IPS-15b (cell line): ENCODE measurements around the gene BTBD18.

Experiments used
- H3K27me3 ChIP-seq: one replicate; pipeline ENCODE4 v1.6.1; 2013; ENCODE audit warnings: low read length; ENCODE audit not compliant: control insufficient read depth, insufficient read depth
- H3K36me3 ChIP-seq: one replicate; pipeline ENCODE4 v1.6.1; 2013; ENCODE audit warnings: low read length; ENCODE audit not compliant: control insufficient read depth, insufficient read depth
- H3K4me1 ChIP-seq: one replicate; pipeline ENCODE4 v1.6.1; 2013; ENCODE audit warnings: mild to moderate bottlenecking, low read length; ENCODE audit not compliant: control insufficient read depth, insufficient read depth
- H3K4me3 ChIP-seq: one replicate; pipeline ENCODE4 v1.5.1; 2013; ENCODE audit warnings: low read depth, low read length
- H3K9ac ChIP-seq: one replicate; pipeline ENCODE4 v1.6.1; 2013; ENCODE audit warnings: low read depth, mild to moderate bottlenecking, low read length
- H3K9me3 ChIP-seq: one replicate; pipeline ENCODE4 v1.6.1; 2013; ENCODE audit warnings: mild to moderate bottlenecking, low read length; ENCODE audit not compliant: control insufficient read depth, insufficient read depth

BTBD18 gene

DNA sequence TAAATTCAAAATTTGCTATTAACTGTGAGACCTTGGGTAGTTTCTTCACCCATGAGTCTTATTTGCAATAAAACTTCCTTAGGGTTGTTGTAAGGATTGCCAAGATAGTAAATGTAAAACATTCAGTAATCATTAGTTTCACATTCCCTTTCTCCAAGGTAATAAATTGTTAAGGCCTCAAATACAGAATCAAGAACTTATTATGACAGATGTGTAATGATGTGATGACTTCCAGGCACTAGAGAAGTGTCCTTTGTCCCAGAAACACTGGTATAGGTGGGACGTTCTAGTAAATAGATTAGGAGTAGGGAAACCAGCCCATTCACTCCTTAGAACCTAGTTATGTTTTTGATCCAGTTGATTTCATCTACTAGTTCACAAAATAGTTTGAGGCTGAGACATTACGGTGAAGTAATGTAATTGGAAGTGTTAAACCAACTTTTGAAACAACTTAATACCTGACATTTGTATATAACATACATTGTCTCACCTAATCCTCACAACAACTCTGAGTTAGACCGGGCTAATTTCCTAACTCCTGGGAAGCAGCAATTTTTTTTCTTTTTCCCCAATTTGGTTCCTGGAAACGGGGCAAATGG, 35.5 kb upstream of the BTBD18 start:
- Histone ChIP-seq H3K4me3 (no peak overlapping the region), H3K9me3 (no peaks in the 10 kb centered on the region), H3K27me3 (no peaks in the 10 kb centered on the region), H3K36me3 (no peaks in the 10 kb centered on the region), H3K9ac (no peak overlapping the region), H3K4me1 (peaks cover 28% of the 10 kb centered on the region)

DNA sequence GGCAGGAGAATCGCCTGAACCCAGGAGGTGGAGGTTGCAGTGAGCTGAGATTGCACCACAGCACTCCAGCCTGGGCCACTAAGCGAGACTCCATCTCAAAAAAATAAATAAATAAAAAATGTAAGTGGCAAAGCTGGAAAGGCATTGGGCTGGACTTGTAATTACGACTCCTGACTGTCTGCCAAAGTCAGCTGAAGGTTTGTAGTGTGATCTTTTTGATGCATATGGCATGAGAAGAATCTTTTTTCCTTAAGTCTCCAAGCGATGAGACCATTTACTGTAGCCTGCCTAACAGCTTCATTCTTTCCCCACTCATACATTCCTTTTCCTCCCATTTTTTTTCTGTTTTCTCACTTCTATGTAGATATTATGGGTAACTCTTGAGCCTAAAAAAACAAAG, 34.8 kb upstream of the BTBD18 start:
- Histone ChIP-seq H3K9ac (no peak overlapping the region), H3K36me3 (no peaks in the 10 kb centered on the region), H3K27me3 (no peaks in the 10 kb centered on the region), H3K4me3 (no peak overlapping the region), H3K9me3 (no peaks in the 10 kb centered on the region), H3K4me1 (peaks cover 35% of the 10 kb centered on the region)

DNA sequence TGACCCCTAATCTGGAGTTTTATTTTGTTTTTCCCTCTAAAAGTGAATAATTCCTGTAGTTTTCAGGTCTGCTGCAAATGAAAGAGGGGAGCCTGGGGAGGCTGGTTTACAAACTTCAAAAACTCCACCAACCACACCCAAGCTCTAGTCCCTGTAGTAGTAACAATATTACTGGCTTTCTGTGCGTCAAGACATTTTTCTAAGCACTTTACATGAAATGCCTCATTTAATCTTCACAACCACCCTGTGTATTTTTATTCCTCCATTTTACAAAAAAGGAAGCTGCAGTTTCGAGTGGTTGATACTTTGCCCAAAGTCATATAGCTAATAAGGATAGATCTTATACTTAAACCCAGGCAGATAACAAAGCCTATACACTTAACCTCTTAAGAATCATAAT, 33.5 kb upstream of the BTBD18 start:
- Histone ChIP-seq H3K9ac (no peak overlapping the region), H3K4me3 (no peak overlapping the region), H3K36me3 (no peaks in the 10 kb centered on the region), H3K4me1 (peaks cover 44% of the 10 kb centered on the region), H3K27me3 (no peaks in the 10 kb centered on the region), H3K9me3 (no peaks in the 10 kb centered on the region)

DNA sequence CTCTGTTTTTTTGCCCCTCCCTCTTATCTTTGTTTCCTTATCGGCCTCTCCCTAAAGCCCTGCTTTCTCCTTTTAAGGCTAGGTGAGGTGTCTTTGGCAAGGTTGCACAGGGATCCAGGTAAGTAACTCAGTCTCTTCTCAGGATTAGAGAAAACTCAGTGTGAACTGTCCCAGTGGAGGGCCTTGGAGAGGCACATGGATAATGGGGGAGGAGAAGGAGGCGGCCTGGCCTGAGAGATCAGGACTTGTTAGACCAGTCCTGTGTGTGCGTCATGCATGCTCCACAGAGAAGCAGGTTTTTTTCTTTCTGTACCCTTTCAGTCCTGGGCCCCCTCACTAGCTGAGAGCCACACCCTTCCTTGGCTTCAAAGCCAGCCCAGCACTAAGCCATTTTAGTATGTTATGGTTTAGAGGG, 29.9 kb upstream of the BTBD18 start:
- peak overlapping the region; percentile 70 for H3K9ac ChIP-seq
- H3K36me3 ChIP-seq, result no peaks in the 10 kb centered on the region

DNA sequence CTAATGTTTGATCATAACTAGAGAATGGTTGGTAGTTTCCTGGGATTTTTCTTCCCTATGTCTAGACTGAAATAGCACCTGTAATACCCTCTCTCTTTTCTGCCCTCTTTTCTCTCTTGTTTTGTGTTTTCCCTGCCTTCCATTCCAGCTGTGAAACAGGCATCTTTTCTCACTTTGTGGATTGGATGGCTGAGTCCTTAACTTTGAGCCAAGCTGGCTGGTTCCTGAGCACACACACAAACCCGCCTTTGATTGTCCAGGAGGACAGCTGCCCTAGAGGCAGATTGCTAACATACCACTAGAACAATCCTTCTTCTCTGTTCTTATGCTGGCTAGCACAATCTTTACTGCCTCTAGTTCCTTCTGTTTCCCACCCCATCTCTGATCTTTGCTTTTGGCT, 27.7 kb upstream of the BTBD18 start:
- Histone ChIP-seq H3K36me3 (no peaks in the 10 kb centered on the region), H3K27me3 (no peaks in the 10 kb centered on the region), H3K9ac (no peak overlapping the region), H3K4me3 (no peak overlapping the region), H3K9me3 (no peaks in the 10 kb centered on the region), H3K4me1 (peaks cover 70% of the 10 kb centered on the region)

More for the DNA sequence above, 29.9 kb upstream of the BTBD18 start:
- Histone ChIP-seq H3K4me1 (peaks cover 56% of the 10 kb centered on the region), H3K27me3 (no peaks in the 10 kb centered on the region), H3K4me3 (peak overlapping the region; percentile 33), H3K9me3 (no peaks in the 10 kb centered on the region)

DNA sequence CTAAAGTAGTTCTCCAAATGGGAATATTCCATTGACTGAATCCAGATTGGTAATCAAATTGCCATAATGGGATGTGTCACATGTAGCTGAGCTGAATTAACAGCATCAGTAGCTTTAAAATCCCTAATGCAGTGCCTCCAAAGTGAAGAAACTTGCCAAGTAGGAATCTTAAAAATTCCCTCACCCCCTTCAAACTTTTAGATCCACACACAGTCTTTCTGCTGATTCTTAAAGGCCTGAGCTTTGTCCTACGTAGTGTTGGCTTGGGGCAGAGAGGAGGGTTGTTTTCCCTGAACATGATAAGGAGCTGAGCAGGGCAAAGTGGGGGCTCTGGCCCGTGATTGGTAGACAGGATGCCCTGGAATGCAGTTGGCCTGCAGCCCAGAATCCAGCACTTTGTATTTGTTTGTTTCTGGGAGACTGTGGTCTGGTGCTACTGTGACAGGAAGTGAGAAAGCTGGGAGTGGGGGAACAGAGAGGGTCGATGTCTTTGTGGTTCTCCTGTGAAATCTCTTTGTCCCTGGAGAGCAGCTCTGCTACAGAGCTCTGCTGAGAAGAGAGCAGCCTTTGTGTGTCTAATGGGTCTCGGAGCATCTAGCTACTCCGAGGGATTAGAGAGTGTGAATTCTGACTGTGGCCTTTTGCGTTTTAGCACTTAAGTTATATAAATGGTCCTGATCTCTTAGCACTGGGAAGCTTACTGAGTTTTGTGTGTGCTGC, 26.9 kb upstream of the BTBD18 start:
- H3K4me3 ChIP-seq, result no peak overlapping the region

DNA sequence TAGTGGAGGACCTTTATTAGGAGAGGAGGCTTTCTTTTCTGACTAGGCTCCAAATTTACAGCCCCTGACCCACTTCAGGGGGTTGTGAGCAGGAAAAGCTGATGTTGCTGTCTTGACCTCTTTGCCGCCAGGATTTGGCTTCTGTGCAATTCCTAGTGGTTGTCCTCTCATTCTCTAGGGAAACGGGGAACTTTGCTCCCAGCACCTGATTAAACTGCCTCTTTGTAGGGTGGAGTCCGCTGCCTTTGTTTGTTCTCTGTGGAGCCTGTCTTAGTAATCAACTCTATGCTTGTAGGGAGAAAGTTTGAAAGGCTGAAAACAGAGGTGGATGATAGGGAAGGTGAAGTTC, 26.3 kb upstream of the BTBD18 start:
- Histone ChIP-seq H3K9ac (no peak overlapping the region), H3K9me3 (no peaks in the 10 kb centered on the region), H3K4me3 (no peak overlapping the region), H3K4me1 (peaks cover 72% of the 10 kb centered on the region), H3K27me3 (no peaks in the 10 kb centered on the region), H3K36me3 (no peaks in the 10 kb centered on the region)

More for the DNA sequence above, 26.9 kb upstream of the BTBD18 start:
- no peaks in the 10 kb centered on the region for H3K27me3 ChIP-seq
- no peaks in the 10 kb centered on the region for H3K9me3 ChIP-seq
- no peak overlapping the region for H3K9ac ChIP-seq
- H3K4me1 ChIP-seq, result peaks cover 72% of the 10 kb centered on the region
- H3K36me3 ChIP-seq, result no peaks in the 10 kb centered on the region

DNA sequence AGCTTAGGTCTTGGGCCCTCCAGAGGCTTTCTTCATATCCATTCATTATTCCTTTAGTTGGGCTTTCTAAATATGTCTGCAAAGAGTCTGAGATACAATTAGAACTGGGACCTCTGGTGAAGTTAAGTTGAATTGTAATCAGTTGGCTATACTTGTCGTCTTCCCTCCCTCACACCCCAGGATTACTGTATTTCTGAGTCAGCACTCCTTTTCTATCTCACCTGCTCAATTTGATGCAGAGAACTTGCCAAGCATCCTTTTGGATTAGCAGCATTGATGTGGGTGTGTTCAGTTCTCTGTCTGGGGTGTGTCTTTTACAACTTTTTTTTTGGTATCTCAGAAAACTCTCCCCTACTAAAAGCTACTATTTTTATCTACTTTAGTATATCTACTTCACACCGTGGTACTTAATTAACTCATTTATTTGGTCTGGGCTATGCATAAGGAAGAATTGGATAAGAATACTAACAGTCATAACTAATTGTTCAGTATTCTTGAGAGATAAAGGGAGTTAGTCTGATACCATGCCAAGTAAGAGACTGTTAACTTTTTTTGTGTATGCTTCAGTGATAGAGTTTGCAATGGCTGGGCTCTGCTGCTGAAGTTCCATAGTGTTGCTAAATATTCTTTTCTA, 25.1 kb upstream of the BTBD18 start:
- Histone ChIP-seq H3K4me1 (peaks cover 65% of the 10 kb centered on the region), H3K9ac (no peak overlapping the region), H3K27me3 (no peaks in the 10 kb centered on the region), H3K4me3 (no peak overlapping the region), H3K9me3 (no peaks in the 10 kb centered on the region), H3K36me3 (no peaks in the 10 kb centered on the region)

DNA sequence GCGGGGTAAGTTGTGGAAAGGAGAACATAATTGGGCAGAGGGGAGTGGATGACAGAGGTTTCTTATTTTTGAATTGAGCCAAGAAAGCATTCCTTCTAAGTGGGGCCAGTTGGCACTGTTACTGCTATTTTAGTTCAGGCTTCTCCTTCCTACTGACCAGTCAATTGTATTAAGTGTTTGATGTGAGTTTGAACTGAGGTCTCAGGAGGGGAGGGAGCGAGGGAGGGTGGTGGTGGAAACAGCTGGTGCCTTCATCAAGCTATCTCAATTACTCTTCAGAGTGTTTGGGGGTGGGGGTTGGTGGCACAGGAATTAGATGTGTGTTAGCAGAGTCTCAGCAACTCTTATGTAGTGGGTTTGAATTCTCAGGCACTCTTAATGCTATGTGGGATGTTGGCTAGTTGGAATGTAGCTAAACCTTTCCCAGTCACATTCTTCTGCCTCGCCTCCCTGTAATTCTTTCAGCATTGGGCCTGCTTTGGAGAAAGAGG, 24.5 kb upstream of the BTBD18 start:
- no peaks in the 10 kb centered on the region for H3K36me3 ChIP-seq
- H3K9me3 ChIP-seq, result no peaks in the 10 kb centered on the region
- no peak overlapping the region for H3K4me3 ChIP-seq
- no peaks in the 10 kb centered on the region for H3K27me3 ChIP-seq
- peak overlapping the region; percentile 49 for H3K9ac ChIP-seq
- peaks cover 59% of the 10 kb centered on the region for H3K4me1 ChIP-seq

DNA sequence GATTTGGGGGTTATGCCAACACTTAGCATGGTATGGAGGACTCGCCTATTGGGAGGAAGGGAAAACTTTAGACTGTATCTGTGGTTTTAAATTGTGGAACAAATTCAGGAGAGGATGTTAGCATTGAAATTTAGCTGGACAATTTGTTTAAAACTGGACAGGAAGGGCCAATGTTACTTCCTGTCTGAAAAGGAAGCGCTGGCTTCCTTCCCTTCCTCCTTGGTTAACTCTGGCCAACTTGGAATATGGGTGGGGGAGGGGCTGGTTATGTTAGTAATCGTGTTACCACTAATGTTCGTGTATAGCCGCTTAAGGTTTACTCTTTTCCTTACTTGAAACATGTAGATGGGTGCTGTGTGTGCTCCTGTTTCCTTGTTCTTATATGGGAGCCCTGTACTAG, 23.9 kb upstream of the BTBD18 start:
- Histone ChIP-seq H3K9me3 (no peaks in the 10 kb centered on the region), H3K4me1 (peaks cover 56% of the 10 kb centered on the region), H3K36me3 (no peaks in the 10 kb centered on the region), H3K27me3 (no peaks in the 10 kb centered on the region), H3K9ac (no peak overlapping the region), H3K4me3 (peak overlapping the region; percentile 5)

DNA sequence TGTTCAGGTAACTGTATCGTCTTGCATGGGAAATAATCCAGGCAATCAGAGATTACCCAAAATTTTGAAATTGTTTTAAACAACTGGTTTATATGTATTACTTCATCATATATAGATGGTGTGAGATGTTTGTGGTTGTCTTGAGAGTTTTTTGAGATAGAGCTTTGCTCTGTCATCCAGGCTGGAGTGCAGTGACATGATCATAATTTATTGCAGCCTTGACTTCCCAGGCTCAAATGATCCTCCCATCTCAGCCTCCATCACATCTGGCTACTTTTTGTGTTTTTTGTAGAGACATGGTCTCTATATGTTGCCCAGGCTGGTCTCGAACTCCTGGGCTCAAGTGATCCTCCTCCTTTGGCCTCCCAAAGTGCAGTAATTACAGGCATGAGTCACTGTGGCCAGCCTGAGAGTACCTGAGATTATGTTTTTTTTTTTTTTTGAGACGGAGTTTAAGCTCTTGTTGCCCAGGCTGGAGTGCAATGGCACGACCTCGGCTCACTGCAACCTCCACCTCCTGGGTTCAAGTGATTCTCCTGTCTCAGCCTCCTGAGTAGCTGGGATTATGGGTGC, 21.5 kb upstream of the BTBD18 start:
- no peaks in the 10 kb centered on the region for H3K9me3 ChIP-seq
- H3K36me3 ChIP-seq, result no peaks in the 10 kb centered on the region
- no peak overlapping the region for H3K9ac ChIP-seq
- no peaks in the 10 kb centered on the region for H3K27me3 ChIP-seq
- peaks cover 35% of the 10 kb centered on the region for H3K4me1 ChIP-seq
- H3K4me3 ChIP-seq, result no peak overlapping the region
